Skeletal muscle satellite cell (primary cell): ENCODE measurements around the gene MAMLD1. TPM values are rescaled to one million over a fixed set of nuclear protein-coding genes. Genes with fewer than 3 reads are reported as not detected.
A peak's percentile ranks its signal among the peaks of the same experiment; 100 is the strongest.

Experiments used
- H3K27me3 ChIP-seq: 2 replicates; pipeline ENCODE4 v1.7.0; 2013; ENCODE audit warnings: low read length; ENCODE audit not compliant: control insufficient read depth, insufficient read depth
- H3K36me3 ChIP-seq: 2 replicates; pipeline ENCODE4 v1.7.0; 2013; ENCODE audit warnings: mild to moderate bottlenecking, control low read depth, low read length; ENCODE audit not compliant: insufficient read depth
- H3K4me1 ChIP-seq: 2 replicates; pipeline ENCODE4 v1.7.0; 2013; ENCODE audit warnings: low read length; ENCODE audit not compliant: control insufficient read depth, insufficient read depth
- H3K4me2 ChIP-seq: 2 replicates; pipeline ENCODE4 v1.7.0; 2013; ENCODE audit warnings: mild to moderate bottlenecking, low read length
- H3K4me3 ChIP-seq: 2 replicates; pipeline ENCODE4 v1.7.0; 2013; ENCODE audit warnings: low read length
- H3K9ac ChIP-seq: 2 replicates; pipeline ENCODE4 v1.7.0; 2013; ENCODE audit warnings: mild to moderate bottlenecking, low read depth, low read length, moderate library complexity
- H3K9me3 ChIP-seq: replicated peaks from 2 replicates; pipeline ENCODE4 v1.7.0; 2013; ENCODE audit warnings: mild to moderate bottlenecking, control low read depth, low read length
- total RNA-seq: library from RNA; depleted of rRNA; stranded (reverse); fragments of >200 nt; gene quantifications from 2 replicates; pipeline ENCODE4 v1.2.3, GENCODE V29; 2012; rRNA removed

Gene MAMLD1
- total RNA-seq, result 0.87 and 1.0 TPM in 2 replicates

GRCh38 chrX:150362599-150363481, at the start of gene MAMLD1:
TSS of gene MAMLD1 (plus strand) at chrX:150363317. CDS start at chrX:150445517, 82,200 bp downstream.
- H3K9me3 ChIP-seq, result no peaks in the 10 kb centered on the region
- peak within 1 kb of the TSS; percentile 82 for H3K4me2 ChIP-seq
- peaks cover 11% of the 10 kb centered on the region for H3K4me1 ChIP-seq

GRCh38 chrX:150313514-150313913, 49.6 kb upstream of the MAMLD1 start:
- no peaks in the 10 kb centered on the region for H3K36me3 ChIP-seq
- no peaks in the 10 kb centered on the region for H3K4me1 ChIP-seq
- H3K4me3 ChIP-seq, result no peak overlapping the region
- H3K4me2 ChIP-seq, result no peak overlapping the region
- no peaks in the 10 kb centered on the region for H3K27me3 ChIP-seq
- no peak overlapping the region for H3K9ac ChIP-seq
- no peaks in the 10 kb centered on the region for H3K9me3 ChIP-seq

More at GRCh38 chrX:150362599-150363481, at the start of gene MAMLD1:
- Histone ChIP-seq H3K27me3 (peaks cover 3% of the 10 kb centered on the region), H3K36me3 (no peaks in the 10 kb centered on the region), H3K9ac (peak within 1 kb of the TSS; percentile 85), H3K4me3 (peak within 1 kb of the TSS; percentile 88)

GRCh38 chrX:150314186-150314585, 48.9 kb upstream of the MAMLD1 start:
- Histone ChIP-seq H3K4me1 (no peaks in the 10 kb centered on the region), H3K9me3 (no peaks in the 10 kb centered on the region), H3K27me3 (no peaks in the 10 kb centered on the region), H3K4me2 (no peak overlapping the region), H3K36me3 (no peaks in the 10 kb centered on the region), H3K9ac (no peak overlapping the region), H3K4me3 (no peak overlapping the region)

- no peaks in the 10 kb centered on the region for H3K36me3 ChIP-seq
- H3K4me1 ChIP-seq, result no peaks in the 10 kb centered on the region
- H3K4me3 ChIP-seq, result no peak overlapping the region
- H3K9me3 ChIP-seq, result no peaks in the 10 kb centered on the region
- H3K4me2 ChIP-seq, result no peak overlapping the region
- no peak overlapping the region for H3K9ac ChIP-seq
- no peaks in the 10 kb centered on the region for H3K27me3 ChIP-seq
These were observed 46.6 kb upstream of the MAMLD1 start for GRCh38 chrX:150316564-150316963.

- Histone ChIP-seq H3K4me2 (no peak overlapping the region), H3K9me3 (no peaks in the 10 kb centered on the region), H3K36me3 (no peaks in the 10 kb centered on the region), H3K27me3 (no peaks in the 10 kb centered on the region), H3K4me1 (peaks cover 11% of the 10 kb centered on the region), H3K9ac (no peak overlapping the region), H3K4me3 (no peak overlapping the region)
These were observed 40.1 kb upstream of the MAMLD1 start for GRCh38 chrX:150323020-150323419.

GRCh38 chrX:150324035-150324728, 38.9 kb upstream of the MAMLD1 start:
- Histone ChIP-seq H3K4me1 (peaks cover 11% of the 10 kb centered on the region), H3K4me3 (no peak overlapping the region), H3K36me3 (no peaks in the 10 kb centered on the region), H3K9ac (no peak overlapping the region), H3K9me3 (no peaks in the 10 kb centered on the region), H3K27me3 (no peaks in the 10 kb centered on the region), H3K4me2 (no peak overlapping the region)

- no peak overlapping the region for H3K9ac ChIP-seq
- H3K4me3 ChIP-seq, result no peak overlapping the region
- no peaks in the 10 kb centered on the region for H3K9me3 ChIP-seq
- H3K27me3 ChIP-seq, result peaks cover 6% of the 10 kb centered on the region
- H3K4me1 ChIP-seq, result peaks cover 11% of the 10 kb centered on the region
- H3K36me3 ChIP-seq, result no peaks in the 10 kb centered on the region
- H3K4me2 ChIP-seq, result no peak overlapping the region
These were observed 38.2 kb upstream of the MAMLD1 start for GRCh38 chrX:150324919-150325318.

GRCh38 chrX:150326541-150327247, 36.4 kb upstream of the MAMLD1 start:
- Histone ChIP-seq H3K4me3 (no peak overlapping the region), H3K9ac (no peak overlapping the region), H3K27me3 (peaks cover 6% of the 10 kb centered on the region), H3K36me3 (no peaks in the 10 kb centered on the region), H3K9me3 (no peaks in the 10 kb centered on the region), H3K4me2 (no peak overlapping the region), H3K4me1 (peaks cover 11% of the 10 kb centered on the region)

- no peak overlapping the region for H3K4me3 ChIP-seq
- no peak overlapping the region for H3K9ac ChIP-seq
- H3K9me3 ChIP-seq, result no peaks in the 10 kb centered on the region
- H3K27me3 ChIP-seq, result peaks cover 6% of the 10 kb centered on the region
- no peaks in the 10 kb centered on the region for H3K36me3 ChIP-seq
- H3K4me1 ChIP-seq, result peaks cover 11% of the 10 kb centered on the region
- no peak overlapping the region for H3K4me2 ChIP-seq
These were observed 33.8 kb upstream of the MAMLD1 start for GRCh38 chrX:150329282-150329681.

GRCh38 chrX:150329868-150330267, 33.2 kb upstream of the MAMLD1 start:
- Histone ChIP-seq H3K9me3 (no peaks in the 10 kb centered on the region), H3K36me3 (no peaks in the 10 kb centered on the region), H3K4me3 (no peak overlapping the region), H3K27me3 (peaks cover 6% of the 10 kb centered on the region), H3K9ac (no peak overlapping the region), H3K4me1 (peaks cover 8% of the 10 kb centered on the region), H3K4me2 (no peak overlapping the region)

- no peak overlapping the region for H3K9ac ChIP-seq
- no peaks in the 10 kb centered on the region for H3K4me1 ChIP-seq
- no peaks in the 10 kb centered on the region for H3K36me3 ChIP-seq
- H3K4me3 ChIP-seq, result no peak overlapping the region
- H3K9me3 ChIP-seq, result no peaks in the 10 kb centered on the region
- H3K4me2 ChIP-seq, result no peak overlapping the region
- H3K27me3 ChIP-seq, result peaks cover 6% of the 10 kb centered on the region
These were observed 31.1 kb upstream of the MAMLD1 start for GRCh38 chrX:150332023-150332422.
